Testis (tissue), 3 donors: ENCODE results near the gene DCTN5. TPM values are rescaled to one million over a fixed set of nuclear protein-coding genes. Genes with fewer than 3 reads are reported as not detected.
"Not testable (repeated sequence)": the region's sequence is repeated elsewhere in the genome, so short reads cannot be mapped to it uniquely, and the experiment has no call there.

Source experiments
- DNase-seq: peaks from one replicate; pipeline ENCODE4 v3.0.0-alpha.2; 2019
- H3K27ac ChIP-seq, 2 donors: fragments of 200-600 bp; sonication (generic); one replicate each; pipeline ENCODE4 v1.5.1; 2019
- H3K27me3 ChIP-seq: fragments of 200-600 bp; sonication (generic); one replicate; pipeline ENCODE4 v1.5.1; 2019
- H3K36me3 ChIP-seq: fragments of 200-600 bp; sonication (generic); one replicate; pipeline ENCODE4 v1.5.1; 2017; ENCODE audit warnings: low read depth; ENCODE audit errors: missing control alignments
- H3K4me1 ChIP-seq: fragments of 200-600 bp; sonication (generic); one replicate; pipeline ENCODE4 v1.5.1; 2019
- H3K4me3 ChIP-seq, 2 donors: fragments of 200-600 bp; sonication (generic); one replicate each; pipeline ENCODE4 v1.5.1; 2017 to 2019
- H3K9me3 ChIP-seq: fragments of 200-600 bp; sonication (generic); one replicate; pipeline ENCODE4 v1.5.1; 2017
- POLR2A ChIP-seq: fragments of 450-650 bp; IDR thresholded peaks from one replicate; pipeline ENCODE4 v1.6.1; 2017; ENCODE audit warnings: antibody characterized with exemption, mild to moderate bottlenecking, moderate library complexity
- WGBS, 2 donors: methylation state at CpG; one replicate each; pipeline ENCODE4 v1.1.5; 2018; 5-methylcytosine and 5-hydroxymethylcytosine counted together
- intact Hi-C: fragments of 100-400 bp; cut with DNase I; formaldehyde crosslinking; loops from one replicate; pipeline ENCODE4 v1.15.1; 2023; ENCODE audit warnings: low total_unique reads
- polyA plus RNA-seq: library from polyadenylated mRNA; stranded (reverse); fragments of 350-450 nt; fragmentation: Illumina TruSeq; extraction: RNeasy Lipid Tissue Mini Kit (QIAGEN cat#74804); gene quantifications from one replicate; pipeline ENCODE4 v1.2.3, GENCODE V29; 2014; ENCODE audit warnings: low read depth, low replicate concordance; ENCODE audit not compliant: insufficient read depth
- total RNA-seq, 2 donors: library from RNA; depleted of rRNA; stranded (reverse); fragments of >200 nt; gene quantifications; one replicate each; pipeline ENCODE4 v1.2.3, GENCODE V29; 2016
- TF ChIP-seq, protein P1 (sequence below), 3 experiments: fragments of 450-650 bp in 2 of 3; fragments of 200-600 bp in 1 of 3; sonication (generic) in 1 of 3; IDR thresholded peaks; one replicate each; pipeline ENCODE4 v1.5.1; 2016 to 2019; ENCODE audit warnings: antibody characterized with exemption in 3 of 3, mild to moderate bottlenecking in 2 of 3, moderate library complexity in 1 of 3

DCTN5 gene
- total and polyA plus RNA-seq, 3 donors from 2014 or later, result 61.3 to 84.0 (median 63.3) TPM

DNA sequence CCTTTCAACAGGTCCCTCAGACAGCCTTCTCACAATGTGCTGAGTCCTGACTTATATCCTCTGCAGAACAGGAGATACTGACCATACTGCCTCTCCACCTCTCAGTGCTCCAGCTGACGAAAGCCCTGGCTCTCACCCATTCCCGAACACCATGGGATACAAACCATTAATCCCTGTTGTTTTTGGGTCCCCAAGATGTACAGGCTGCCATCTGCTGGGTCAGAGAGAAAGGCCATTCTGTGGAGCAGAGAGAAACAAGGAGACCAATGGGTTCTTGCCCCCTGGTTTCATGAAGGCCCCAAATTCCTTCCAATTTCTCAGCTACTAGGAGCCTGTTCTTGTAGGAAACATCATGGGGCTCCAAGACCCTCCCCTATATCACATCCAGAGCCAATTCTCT is 68.7 kb downstream of the DCTN5 start:
- no peak for DNase-seq

DNA sequence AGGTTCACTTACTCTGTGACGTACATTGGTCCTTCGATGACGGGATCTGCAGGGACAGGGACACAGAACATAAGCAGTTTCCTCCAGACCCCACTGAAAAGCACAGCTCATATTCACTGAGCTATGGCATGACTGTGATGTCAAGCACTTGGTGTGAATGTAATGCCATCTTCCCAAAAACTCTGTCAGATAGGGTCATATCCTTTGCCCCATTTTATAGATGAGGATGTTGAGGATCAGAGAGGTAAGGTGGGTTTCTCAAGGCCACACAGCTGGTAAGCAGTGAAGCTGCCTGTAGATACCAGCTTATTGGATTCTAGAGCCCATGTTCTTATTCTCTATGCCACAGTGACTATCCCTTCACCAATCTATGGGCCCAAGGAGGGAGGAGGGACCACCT is 69.2 kb downstream of the DCTN5 start:
- Histone ChIP-seq H3K27me3 (no peaks in the 10 kb centered on the region), H3K36me3 (no peaks in the 10 kb centered on the region), H3K4me3 (no peak overlapping the region), H3K9me3 (no peaks in the 10 kb centered on the region), H3K4me1 (no peaks in the 10 kb centered on the region), H3K27ac (no peak overlapping the region)
- WGBS, 2 donors, result 87 to 88% methylated on average over 3 of the region's 3 CpGs
- no peak for DNase-seq
- TF ChIP-seq POLR2A, result no peak
- TF ChIP-seq, protein P1, sequence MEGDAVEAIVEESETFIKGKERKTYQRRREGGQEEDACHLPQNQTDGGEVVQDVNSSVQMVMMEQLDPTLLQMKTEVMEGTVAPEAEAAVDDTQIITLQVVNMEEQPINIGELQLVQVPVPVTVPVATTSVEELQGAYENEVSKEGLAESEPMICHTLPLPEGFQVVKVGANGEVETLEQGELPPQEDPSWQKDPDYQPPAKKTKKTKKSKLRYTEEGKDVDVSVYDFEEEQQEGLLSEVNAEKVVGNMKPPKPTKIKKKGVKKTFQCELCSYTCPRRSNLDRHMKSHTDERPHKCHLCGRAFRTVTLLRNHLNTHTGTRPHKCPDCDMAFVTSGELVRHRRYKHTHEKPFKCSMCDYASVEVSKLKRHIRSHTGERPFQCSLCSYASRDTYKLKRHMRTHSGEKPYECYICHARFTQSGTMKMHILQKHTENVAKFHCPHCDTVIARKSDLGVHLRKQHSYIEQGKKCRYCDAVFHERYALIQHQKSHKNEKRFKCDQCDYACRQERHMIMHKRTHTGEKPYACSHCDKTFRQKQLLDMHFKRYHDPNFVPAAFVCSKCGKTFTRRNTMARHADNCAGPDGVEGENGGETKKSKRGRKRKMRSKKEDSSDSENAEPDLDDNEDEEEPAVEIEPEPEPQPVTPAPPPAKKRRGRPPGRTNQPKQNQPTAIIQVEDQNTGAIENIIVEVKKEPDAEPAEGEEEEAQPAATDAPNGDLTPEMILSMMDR (IDR thresholded peaks at IDR 0.05), result no peak
- intact Hi-C loops, result no loop called here

More for the DNA sequence above, 68.7 kb downstream of the DCTN5 start:
- no peak overlapping the region for H3K4me3 ChIP-seq
- TF ChIP-seq POLR2A, result no peak
- TF ChIP-seq, protein P1 (IDR thresholded peaks at IDR 0.05), result no peak
- intact Hi-C loops, result no loop called here
- H3K36me3 ChIP-seq, result no peaks in the 10 kb centered on the region
- 75 to 100% methylated on average over 1 to 2 of the region's 2 CpGs for WGBS, 2 donors
- H3K9me3 ChIP-seq, result no peaks in the 10 kb centered on the region
- H3K4me1 ChIP-seq, result no peaks in the 10 kb centered on the region
- H3K27ac ChIP-seq, result no peak overlapping the region
- H3K27me3 ChIP-seq, result no peaks in the 10 kb centered on the region

DNA sequence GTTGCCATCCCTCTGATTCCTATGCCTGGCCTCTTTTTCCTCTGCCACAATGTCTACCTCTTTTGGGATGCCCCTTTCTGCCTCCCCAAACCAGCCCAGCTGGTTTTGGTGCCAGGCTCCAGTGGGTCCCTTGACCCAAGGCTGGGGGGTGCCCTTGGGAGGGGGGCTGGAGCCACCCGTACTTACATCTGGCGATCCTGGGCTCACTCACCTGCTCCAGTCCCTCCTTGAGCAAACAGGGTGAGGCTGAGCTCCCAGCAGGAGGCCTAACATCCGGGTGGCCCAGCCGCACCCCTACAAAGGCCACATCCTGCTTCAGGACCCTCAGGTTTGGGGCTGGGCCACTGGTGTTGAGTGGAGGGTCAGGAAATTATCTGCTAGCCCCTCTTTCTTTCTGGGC is 70.5 kb downstream of the DCTN5 start:
- WGBS, 2 donors, result 65 to 76% methylated on average over 3 to 4 of the region's 4 CpGs
- H3K4me1 ChIP-seq, result no peaks in the 10 kb centered on the region
- no peak overlapping the region for H3K27ac ChIP-seq
- intact Hi-C loops, result no loop called here
- no peaks in the 10 kb centered on the region for H3K9me3 ChIP-seq
- TF ChIP-seq, protein P1 (IDR thresholded peaks at IDR 0.05), result no peak
- no peak for TF ChIP-seq POLR2A
- H3K4me3 ChIP-seq, result no peak overlapping the region
- no peaks in the 10 kb centered on the region for H3K36me3 ChIP-seq
- DNase-seq, result no peak
- no peaks in the 10 kb centered on the region for H3K27me3 ChIP-seq

DNA sequence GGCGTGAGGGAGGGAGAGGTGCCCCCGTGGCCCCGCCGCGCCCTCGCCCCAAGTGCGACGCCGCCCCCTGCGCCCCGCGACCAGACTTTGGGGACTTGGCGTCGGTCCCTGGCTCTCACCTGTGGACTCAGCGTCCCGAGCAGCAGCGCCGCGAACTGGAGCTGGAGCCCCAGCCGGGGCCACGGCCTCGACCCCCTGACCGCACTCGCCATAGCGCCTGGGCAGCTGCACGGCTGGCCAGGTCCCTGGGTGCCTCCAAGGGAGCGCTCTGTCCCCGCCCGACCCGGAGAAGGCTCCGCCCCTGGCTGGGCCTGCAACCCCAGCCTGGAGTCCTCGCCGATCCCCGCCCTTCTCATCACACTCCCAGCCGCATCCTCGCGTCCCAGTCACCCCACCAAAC is 71.7 kb downstream of the DCTN5 start, which contains the start of gene ERN2:
Gene ERN2 (minus strand): TSS at position 247 of the 400 bp plus-strand sequence. CDS start 35 bp downstream, at position 212.
- Histone ChIP-seq H3K9me3 (no peaks in the 10 kb centered on the region), H3K36me3 (no peaks in the 10 kb centered on the region), H3K4me3 (no peak within 1 kb of the TSS), H3K4me1 (no peaks in the 10 kb centered on the region), H3K27me3 (no peaks in the 10 kb centered on the region), H3K27ac (no peak within 1 kb of the TSS)
- WGBS, 2 donors, result 2% methylated on average over 27 of the region's 37 CpGs; no CpG with 5 or more reads in 1 of the 2 donors
- DNase-seq, result no peak
- intact Hi-C loops, result no loop called here
- TF ChIP-seq POLR2A, result no peak
- TF ChIP-seq, protein P1 (IDR thresholded peaks at IDR 0.05), result no peak

DNA sequence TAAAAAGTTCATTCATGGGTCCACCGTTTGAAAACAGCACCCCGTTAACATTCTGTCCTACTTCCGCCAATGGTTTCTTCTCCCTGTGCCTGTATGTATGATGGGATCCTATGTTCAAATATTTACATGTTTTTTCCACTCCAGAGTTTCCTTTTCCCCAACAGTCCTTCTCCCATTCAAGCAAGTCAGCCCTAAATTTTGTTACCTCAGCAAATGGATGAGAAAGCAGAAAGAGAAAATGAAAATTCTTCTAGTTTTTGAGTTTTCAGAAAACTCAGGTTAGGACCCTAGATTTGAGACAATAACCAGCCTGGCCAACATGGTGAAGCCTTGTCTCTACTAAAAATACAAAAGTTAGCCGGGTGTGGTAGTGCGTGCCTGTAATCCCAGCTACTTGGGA is 75.2 kb downstream of the DCTN5 start:
- Histone ChIP-seq H3K27me3 (no peaks in the 10 kb centered on the region), H3K27ac (no peak overlapping the region), H3K36me3 (no peaks in the 10 kb centered on the region), H3K4me3 (no peak overlapping the region), H3K9me3 (no peaks in the 10 kb centered on the region), H3K4me1 (no peaks in the 10 kb centered on the region)
- 83 to 87% methylated on average over 5 of the region's 5 CpGs for WGBS, 2 donors
- no peak for DNase-seq
- TF ChIP-seq, protein P1 (IDR thresholded peaks at IDR 0.05), result no peak
- no peak for TF ChIP-seq POLR2A
- intact Hi-C loops, result no loop called here

DNA sequence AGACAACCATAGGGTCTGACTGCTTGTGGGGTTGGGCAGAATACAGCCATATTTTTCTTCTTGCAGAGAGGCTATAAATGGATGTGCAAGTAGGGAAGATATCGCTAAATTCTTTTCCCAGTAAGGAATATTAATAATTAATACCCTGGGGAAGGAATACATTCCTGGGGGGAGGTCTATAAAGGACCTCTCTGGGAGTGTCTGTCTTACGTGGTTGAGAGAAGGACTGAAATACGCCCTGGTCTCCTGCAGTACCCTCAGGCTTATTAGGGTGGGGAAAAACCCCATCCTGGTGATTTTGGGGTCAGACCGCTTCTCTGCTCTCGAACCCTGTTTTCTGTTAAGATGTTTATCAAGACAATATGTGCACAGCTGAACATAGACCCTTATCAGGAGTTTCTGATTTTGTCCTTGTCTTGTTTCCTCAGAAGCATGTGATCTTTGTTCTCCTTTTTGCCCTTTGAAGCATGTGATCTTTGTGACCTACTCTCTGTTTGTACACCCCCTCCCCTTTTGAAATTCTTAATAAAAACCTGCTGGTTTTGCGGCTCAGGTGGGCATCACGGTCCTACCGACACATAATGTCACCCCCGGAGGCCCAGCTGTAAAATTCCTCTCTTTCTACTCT is 81.5 kb downstream of the DCTN5 start:
- DNase-seq, H3K9me3 ChIP-seq, H3K36me3 ChIP-seq, H3K27me3 ChIP-seq, H3K27ac ChIP-seq, H3K4me1 ChIP-seq, H3K4me3 ChIP-seq, intact Hi-C loops: not testable (repeated sequence)
- 84 to 85% methylated on average over 9 of the region's 9 CpGs for WGBS, 2 donors
